Measurements from ENCODE around the gene MAP10.

The MAP10 gene

GRCh38 chr1:232797856-232798510, 7.2 kb upstream of the MAP10 start:
- no peak for DNase-seq

- no peak for DNase-seq
Observed at GRCh38 chr1:232798920-232799319, 6.3 kb upstream of the MAP10 start.

- no peak for DNase-seq
Observed at GRCh38 chr1:232806186-232806510, 932 bp downstream of the MAP10 start.

GRCh38 chr1:232810856-232811255, 5.6 kb downstream of the MAP10 start:
- no peak for DNase-seq

- no peak for DNase-seq
Observed at GRCh38 chr1:232812560-232812959, 7.3 kb downstream of the MAP10 start.

- no peak for DNase-seq
Observed at GRCh38 chr1:232813097-232813496, 7.9 kb downstream of the MAP10 start.

GRCh38 chr1:232813760-232814159, 8.5 kb downstream of the MAP10 start:
- peak in 1 of 2 donors; percentile 12 for DNase-seq

- no peak for DNase-seq
Observed at GRCh38 chr1:232816324-232816723, 11.1 kb downstream of the MAP10 start.

GRCh38 chr1:232818040-232818439, 12.8 kb downstream of the MAP10 start:
- no peak for DNase-seq

- DNase-seq: no peak
Observed at GRCh38 chr1:232820431-232820830, 15.2 kb downstream of the MAP10 start.

- no peak for DNase-seq
Observed at GRCh38 chr1:232822530-232822929, 17.3 kb downstream of the MAP10 start.

GRCh38 chr1:232826318-232826717, 21.1 kb downstream of the MAP10 start:
- DNase-seq: no peak

- DNase-seq: no peak
Observed at GRCh38 chr1:232830661-232831060, 25.4 kb downstream of the MAP10 start.

GRCh38 chr1:232831895-232832294, 26.7 kb downstream of the MAP10 start:
- no peak for DNase-seq

GRCh38 chr1:232834066-232834465, 28.9 kb downstream of the MAP10 start:
- no peak for DNase-seq

GRCh38 chr1:232835166-232835565, 29.9 kb downstream of the MAP10 start:
- no peak for DNase-seq

- no peak for DNase-seq
Observed at GRCh38 chr1:232837087-232837486, 31.9 kb downstream of the MAP10 start.

GRCh38 chr1:232841823-232842565, 36.8 kb downstream of the MAP10 start:
- DNase-seq: no peak

- DNase-seq: no peak
Observed at GRCh38 chr1:232844791-232845190, 39.6 kb downstream of the MAP10 start.

- no peak for DNase-seq
Observed at GRCh38 chr1:232845406-232845955, 40.3 kb downstream of the MAP10 start.

- no peak for DNase-seq
Observed at GRCh38 chr1:232851532-232851931, 46.3 kb downstream of the MAP10 start.

- DNase-seq: no peak
Observed at GRCh38 chr1:232853994-232854797, 49.0 kb downstream of the MAP10 start.

GRCh38 chr1:232854798-232855159, 49.6 kb downstream of the MAP10 start:
- DNase-seq: no peak

GRCh38 chr1:232856541-232856940, 51.3 kb downstream of the MAP10 start:
- DNase-seq: no peak

All from inflammatory macrophage (primary cell).